HG03039 (cell line): ENCODE measurements around the gene LRPPRC.

ENCODE experiments used
- ATAC-seq: cut with Tn5 transposase; IDR thresholded peaks from one replicate; pipeline ENCODE4 v1.9.1; 2021; ENCODE audit warnings: mild to moderate bottlenecking, moderate library complexity; ENCODE audit not compliant: unreplicated experiment

LRPPRC gene

DNA sequence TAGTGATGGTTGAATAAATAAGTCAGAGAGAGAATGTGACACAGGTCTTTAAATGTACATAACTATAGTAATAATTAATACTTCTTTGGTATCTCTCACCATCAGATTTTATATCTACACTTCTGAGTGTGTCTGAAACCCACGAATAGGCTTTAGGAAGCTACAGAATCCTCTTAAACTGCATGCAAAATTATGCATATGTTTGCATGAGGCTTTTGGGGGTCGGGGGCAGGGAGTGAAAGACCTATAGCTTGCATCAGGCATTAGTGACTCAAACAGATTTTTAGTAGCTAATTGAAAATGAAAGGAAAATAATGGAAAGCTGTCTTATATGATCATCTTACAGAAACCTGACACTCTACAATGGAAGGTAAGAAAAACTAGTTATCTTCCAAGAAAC is 14.9 kb downstream of the LRPPRC start:
- no peak for ATAC-seq

DNA sequence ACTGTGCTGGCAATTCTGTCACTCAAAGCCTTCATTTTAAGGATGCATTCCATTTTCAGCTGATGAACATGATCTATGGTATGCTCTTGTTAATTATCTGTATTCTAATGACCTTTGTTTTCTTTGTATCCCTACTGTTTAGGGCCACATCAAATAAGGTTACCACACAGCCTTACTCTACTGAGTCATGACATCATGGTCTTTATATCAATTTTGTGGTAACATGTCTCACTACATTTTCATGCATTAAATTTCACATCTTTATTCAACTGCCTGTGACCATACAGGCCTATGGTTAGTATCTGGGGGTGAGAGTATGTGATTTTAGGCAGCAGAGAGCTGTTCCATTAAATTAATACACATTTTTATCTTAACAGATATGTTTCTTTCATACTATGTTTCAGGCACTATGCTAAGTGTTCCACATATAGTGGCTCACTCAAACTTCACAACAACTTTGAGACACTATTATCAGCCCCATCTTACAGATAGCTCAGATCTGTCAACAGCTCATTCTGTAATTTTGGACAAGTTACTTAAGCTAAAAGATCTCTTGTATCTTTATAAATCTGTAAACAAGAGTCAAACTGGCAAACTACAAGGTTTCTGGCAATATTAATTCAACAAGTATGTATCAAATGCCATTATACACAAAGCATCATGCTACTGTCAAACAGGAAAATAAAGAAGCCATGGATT is 18.0 kb downstream of the LRPPRC start:
- no peak for ATAC-seq

DNA sequence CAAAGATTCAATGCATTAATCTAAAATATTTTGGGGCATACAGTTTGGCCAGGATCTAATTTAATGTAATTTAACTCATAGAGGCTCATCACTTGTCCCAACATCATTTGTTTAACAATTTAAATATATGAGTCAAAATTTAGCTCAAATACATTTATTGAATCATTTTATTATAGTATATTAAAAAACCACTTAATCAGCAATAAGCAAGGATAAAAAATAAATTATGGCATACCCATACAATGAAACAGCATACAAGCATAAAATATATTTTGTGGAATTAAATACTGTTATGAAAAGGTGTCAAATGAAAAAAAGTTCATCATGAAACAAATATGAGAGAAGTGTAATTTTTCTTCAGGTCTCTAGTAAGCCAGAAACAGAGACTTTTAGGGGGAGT is 34.9 kb downstream of the LRPPRC start:
- no peak for ATAC-seq

DNA sequence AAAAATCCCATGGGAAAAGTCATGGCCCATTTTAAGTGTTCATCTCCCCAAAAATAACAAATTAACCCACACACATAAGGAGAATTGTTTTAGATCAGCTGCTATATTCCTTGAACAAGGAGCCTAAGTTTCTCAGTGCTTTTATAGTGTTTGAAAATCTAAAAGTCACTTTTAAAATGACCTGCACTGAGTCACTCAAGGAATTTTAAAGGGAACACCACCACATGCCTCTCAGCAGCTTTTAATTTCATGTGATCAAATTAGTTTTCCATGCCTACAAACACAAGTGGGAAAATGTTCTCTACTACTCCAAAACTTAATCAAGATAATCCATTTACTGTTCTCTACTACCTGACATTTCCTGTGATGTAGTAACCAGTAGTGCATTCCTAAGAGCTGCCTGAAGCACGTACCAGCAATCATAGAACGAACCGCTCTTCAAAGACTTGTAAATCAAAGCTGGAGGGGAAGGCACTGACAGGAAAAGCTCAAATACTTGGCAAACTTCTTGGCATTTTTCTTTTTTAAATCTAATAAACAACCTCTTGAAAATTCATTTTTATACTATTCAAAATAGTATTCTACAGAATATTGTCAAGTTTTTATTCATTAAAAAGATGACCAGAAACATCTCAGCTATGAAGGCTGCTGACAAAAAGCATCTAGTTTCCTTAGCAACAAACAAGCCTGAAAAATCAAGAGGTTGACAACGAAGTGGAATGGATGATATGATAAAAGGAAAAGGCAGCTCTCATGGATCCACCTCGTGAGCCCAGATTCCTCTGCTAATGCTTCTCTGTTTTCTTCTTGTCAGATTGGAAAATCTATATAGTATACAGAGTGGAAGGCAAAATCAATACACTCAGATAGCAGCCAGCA is 37.2 kb downstream of the LRPPRC start:
- no peak for ATAC-seq

DNA sequence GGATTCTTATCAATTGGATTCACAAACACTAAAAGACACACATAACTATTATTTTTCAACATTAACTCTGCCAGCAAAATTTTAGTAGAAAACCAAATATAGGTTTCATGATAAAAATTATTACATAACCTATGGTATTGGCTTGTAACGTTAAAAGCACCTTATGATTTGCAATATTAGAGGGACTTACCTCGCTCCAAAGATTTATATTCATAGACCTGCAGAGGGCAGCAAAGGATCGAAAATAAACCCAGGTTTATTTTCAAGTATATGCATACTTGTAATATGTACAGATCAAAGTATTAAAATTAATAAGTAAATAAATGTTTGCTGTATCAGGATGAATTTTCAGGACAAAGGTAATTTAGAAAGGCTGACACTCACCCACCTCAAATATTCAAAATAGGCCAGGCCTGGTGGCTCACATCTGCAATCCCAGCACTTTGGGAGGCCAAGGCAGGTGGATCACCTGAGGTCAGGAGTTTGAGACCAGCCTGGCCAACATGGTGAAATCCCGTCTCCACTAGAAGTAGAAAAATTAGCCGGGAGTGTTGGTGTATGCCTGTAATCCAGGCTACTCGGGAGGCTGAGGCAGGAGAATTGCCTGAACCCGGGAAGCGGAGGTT is 45.3 kb downstream of the LRPPRC start:
- no peak for ATAC-seq

DNA sequence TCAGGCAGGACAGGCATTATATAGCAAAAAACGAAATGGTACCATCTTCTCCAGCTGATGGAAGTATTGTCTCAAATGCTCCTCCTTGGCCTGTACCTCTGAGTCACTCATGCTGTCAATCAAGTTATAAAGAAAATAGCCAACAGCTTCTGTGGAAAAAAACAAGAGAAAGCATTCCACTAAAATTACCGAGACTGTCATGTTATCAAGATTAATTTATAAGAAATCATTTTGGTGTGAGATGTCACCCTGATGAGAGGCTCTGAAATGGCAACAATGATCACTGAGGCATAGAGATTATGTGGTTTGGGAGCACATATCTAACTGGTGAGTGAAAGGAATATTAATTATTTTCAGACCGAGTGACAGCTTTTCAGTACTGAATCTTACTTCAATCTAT is 47.4 kb downstream of the LRPPRC start:
- no peak for ATAC-seq

DNA sequence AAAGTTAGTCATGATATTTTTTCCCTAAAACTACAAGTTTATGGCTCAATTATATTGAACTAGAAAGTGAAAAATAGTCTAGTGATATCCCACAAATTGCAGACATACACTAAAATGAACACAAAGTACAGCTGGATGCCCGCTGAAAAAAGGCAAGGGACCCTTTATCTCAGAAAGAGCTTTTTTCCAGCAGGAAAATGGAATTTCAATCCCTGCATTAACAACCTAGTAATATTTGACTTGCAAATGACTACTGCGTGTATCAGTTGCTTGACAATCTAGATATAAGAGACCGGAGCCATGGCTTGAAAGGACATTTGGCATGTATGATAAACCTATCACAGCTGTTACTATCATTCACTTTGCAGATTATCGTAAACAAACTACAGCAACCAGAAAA is 49.1 kb downstream of the LRPPRC start:
- ATAC-seq: no peak

DNA sequence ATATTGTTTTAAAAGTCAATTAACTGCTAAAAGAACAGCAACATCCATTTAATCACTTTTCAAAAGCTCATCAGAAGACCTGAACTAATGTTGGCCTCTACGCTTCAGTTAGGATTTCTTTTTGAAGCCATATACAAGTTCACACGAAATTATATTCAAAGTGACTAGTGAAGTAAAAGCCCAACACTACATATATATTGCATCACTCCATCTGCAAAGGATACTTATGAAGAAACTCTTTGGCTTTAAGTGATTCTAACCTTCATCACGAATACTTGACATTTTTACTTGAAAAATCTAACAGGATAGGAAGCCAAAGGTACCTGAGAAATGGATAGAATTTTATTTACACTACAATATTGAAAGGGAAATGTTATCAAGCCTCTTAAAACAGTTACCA is 50.4 kb downstream of the LRPPRC start:
- ATAC-seq: no peak

DNA sequence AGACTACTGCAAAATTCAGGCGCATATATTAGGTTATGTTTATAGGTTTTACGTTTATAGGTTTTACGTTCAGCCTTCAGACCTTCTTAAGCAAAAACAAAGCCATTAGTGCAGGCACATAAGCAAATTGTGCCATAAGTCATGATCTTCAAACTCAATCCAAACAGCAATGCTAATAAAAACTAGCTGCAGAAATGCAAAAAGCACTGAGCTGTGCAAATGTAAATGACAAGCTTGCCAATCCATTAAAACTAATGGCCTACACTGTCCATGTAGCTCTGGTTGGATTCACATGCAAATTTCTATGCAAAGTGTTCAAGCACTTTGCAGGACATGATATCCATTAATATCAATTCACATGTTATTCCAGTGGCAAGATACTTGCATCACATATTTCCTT is 50.9 kb downstream of the LRPPRC start:
- no peak for ATAC-seq

DNA sequence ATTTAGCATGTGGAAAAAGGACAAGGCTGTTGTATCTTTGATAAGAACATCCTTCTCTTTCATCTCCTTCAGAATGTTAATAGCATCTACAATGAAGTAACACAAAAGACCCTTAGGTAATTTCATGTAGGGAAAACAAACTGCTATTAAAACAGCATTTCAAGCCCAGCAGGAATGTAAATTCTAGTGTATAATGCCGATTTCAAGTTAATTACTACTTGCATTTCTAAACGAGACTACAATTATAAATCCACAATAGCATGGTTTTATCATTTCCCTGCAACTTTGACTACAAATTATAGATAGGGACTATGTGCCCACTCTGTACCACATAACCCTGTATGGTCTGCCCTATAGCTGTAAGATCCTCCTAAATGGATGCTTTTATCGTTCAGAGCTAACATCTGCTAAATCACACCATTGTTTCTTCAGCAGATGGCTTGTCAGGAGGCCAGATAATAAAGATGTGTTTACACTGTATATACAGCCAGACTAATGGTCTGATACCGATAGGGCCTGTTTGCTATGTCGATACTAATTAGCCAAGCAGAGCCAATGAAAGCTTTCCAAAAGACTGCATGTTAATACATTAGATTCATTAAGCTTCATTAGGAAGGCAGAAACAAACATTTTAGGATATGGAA is 51.9 kb downstream of the LRPPRC start:
- no peak for ATAC-seq

DNA sequence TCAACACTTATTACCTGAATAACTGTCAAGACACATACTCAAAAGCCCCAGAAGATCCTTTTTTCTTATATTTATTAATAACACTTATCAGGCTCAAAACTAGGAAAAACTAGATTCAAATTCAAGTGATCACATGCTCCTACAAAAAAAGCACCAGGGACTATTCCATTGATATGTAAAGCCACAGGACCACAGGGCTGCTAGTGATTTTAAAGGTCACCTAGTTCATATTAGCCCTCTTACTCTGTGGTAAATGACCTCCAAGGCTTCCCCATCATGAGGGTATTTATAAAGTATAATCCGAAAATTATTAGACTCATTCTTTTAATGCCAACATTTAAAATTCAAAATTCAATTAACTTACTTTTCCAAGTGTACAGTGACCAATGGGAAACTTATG is 52.5 kb downstream of the LRPPRC start:
- no peak for ATAC-seq

DNA sequence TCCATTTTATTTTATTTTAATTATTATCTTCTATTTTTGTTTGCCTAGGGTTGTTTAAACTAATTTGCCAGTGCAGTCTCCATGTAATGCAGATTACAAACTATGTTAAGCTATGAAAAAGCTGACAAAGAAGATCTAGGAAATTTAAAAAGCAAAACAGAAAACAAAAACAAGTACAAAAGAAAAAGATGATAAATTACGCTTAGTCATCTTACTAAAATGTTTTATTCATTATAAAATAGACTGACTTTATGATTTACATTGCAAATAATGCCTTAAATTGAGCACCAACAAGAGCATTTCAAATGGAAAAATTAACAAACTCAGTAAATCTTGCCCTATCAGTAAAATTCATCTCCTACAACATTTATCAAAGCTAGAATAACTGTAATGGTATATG is 52.9 kb downstream of the LRPPRC start:
- ATAC-seq: no peak

DNA sequence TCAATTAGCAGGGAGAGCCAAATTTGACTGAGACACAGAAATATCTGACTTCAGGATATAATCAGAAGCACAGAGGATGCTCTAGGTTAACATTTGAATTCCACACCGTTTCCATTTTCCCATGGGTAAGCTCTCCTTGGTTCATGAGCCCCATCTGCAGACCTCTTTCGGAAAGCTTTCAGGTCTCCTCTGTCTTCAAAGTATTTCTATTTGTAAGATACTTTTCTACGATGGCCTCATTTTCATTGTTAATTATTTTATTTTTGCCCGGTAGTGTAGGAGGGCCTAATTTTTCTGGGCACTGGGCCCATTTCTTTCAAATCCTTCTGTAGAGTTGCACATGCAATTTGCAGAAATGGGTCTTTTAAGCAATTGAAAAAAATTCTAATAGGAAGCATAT is 53.8 kb downstream of the LRPPRC start:
- ATAC-seq: no peak

DNA sequence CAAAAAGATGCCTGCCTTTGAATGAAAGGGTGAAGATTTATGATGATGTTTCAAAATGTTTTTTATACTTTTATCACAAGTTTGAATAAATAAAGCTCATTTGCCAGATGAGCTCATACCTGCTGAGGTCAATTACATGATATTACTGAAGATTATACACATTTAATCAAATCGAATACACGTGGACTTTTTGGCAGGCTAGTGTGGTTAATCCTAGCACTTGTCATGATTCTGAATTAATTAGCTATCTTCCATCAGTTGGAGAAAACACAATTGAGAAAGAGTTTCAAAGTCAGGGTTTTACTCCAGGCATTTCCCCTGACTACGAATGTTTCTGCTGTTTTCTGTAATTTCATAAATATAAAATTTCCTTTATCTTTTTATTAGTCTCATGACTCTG is 54.4 kb downstream of the LRPPRC start:
- ATAC-seq: no peak

DNA sequence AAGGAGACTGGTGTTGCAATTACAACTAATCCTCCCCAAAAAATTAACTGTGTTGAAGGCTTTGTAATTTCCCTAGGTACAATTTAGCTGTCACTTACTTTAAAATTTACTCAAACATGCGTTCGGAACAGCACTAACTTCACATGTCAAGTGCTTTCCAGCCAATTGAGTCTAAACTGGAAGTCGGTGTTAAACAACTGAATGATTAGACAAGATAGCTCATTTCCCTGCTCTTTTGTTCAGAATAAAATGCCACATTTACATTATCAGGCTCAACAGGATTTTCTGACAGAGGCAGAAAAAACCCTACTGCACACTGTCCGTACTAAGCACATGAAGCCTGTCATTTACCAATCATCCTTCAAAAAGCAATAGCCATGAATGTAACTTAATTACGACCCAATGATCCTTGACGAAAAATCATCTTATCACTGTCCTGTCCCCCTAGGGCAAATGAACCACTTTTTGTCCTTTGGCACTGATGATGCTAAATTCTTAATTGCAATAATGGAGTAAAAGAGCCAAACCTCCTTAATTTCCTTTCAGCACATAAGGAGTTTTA is 56.0 kb downstream of the LRPPRC start:
- ATAC-seq: no peak

DNA sequence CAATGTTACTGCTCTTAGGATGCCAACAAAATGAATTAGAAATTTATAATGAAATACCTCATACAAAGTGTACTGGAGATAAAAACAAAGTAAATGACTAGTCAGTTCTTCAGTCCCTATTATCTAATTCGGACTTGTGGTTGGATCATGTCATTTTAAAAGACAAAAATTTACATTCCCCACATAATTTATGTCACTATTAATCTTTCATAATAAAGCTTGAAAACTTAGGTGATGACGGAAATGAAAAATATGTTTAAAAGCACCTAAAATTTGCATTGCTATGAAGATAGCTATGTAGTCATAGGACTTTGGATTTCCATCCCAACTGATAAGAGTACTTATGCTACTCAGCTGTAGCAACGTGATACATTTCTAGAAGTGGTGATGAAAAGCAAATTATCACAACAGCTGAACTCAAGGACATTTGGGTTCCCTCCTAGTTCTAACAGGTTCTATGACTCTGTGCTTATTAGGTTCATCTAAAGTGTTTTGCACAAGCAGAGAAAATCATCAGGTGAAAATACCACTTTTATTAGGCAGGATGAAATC is 58.4 kb downstream of the LRPPRC start:
- ATAC-seq: no peak

DNA sequence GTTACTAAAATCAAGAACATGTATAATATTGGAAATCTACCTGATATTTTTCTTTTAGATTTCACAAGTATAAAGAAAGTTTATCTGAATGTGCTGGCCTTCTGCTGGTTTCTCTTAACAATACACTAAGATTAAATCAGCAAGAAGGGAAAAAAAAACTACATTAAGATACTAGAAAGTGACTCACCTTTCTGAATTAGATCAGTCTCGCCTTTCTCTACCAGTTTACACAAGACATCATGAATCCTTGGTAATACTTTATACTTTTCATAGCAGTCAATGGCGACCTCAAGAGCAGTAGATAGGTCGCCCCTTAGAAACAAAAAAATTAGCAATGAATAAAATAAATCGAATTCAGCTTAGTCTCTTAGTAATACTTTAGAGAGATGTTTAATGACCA is 61.2 kb downstream of the LRPPRC start:
- no peak for ATAC-seq

DNA sequence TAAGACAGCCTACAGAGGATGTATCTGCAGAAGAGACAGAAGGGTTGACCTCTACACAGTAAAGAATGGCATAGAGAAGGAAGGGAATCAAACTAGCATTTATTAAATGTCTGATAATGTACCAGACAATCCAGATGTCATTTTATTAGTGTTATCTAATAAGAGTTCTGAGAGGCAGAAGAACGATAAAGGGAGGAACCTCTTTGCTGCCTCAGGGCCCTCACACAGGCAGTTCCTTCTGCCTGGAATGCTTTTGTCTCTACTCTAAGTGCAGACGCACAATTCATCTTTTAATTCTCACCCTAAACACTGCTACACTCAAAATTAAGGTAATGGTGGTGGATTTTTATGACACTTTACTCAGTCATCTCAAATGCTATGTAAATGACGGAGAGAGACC is 64.5 kb downstream of the LRPPRC start:
- ATAC-seq: no peak

DNA sequence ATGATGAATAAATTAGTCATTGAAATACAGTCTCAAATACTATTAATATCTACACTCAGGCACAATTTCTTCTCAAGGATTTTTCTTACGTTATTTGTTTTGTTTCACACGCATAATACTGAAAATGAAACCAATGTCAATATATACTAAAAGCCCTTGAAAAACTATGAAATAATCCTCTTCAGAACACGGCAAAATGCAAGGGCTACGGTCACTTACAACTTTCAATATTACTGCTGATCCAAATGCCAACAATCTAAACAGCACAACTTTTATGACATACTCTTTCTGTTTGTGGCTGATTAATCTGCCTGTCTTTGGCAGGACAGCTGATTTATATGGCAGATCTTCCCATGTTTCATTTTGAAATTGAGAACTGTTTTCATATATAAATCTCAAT is 68.3 kb downstream of the LRPPRC start:
- no peak for ATAC-seq

DNA sequence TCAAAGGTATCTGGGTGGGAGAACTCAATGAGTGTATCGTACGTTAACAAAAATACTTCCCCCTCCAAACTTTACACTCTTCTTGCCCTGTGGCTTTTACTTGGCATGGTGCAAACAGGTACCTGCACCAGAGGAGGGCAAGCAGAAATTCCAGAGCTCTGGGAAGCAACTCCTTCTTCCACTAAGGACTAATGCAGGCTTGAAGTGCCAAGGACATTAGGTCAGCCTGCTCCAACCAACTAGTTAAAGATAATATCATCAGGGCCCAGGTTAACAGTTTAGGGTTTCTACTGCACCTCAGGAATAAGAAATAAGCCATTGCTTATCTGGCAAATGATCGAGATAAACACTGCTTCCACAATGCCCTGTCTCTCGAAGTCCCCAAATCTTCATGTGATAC is 70.4 kb downstream of the LRPPRC start:
- ATAC-seq: no peak

DNA sequence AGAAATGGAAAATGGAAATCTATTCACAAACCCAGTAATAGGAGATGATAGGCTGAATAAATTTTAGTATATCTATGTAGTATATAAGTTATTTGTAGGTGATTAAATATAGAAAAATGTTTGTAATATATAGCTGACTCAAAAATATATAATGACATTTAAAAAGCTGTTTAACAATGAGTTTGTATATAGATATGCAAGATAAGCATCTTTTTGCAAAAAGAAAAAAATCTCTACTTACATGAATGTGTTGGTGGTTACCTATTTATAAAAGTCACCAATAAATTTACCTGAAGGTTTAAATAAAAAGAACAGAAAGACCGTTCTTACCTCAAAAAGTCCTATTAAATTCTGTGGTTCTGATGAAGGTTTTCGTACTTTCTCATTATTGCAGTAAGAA is 71.3 kb downstream of the LRPPRC start:
- no peak for ATAC-seq
